GM18526 (cell line): Measurements from ENCODE around the gene SLC4A5.

Experiments
- POLR2A ChIP-seq: IDR thresholded peaks from 3 replicates; pipeline ENCODE4 v1.6.1; 2011; ENCODE audit not compliant: insufficient read length; ENCODE audit errors: extremely low read depth

SLC4A5 gene

DNA sequence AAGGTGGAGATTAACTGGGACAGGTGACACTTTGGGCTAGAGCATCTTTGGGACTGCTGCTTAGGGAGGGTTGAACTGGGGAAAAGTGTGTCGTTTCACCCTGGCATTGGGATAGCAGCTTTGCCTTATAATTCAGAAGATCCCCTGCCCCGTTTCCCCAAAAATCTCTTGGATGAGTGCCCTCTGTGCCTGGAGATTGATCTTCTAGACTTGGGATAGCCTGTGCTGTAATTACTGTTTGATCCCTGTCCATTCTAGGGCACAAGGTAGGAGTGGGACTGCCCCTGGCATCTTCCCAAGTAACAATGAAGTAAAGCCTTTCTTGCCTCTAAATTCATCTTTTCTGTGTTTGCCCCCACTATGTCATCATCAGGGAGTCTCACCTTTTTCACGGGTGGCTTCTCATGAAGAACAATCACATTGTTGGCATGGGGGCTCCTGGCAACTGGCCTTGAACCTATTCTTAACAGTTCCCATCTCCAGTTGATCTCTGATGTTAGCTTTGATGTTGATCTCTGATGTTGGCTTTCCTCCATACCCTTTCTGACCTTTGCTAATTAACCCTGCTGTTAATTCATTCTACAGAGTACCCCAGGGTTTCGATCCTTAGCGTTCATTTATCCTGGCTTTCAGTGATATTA is 123.2 kb downstream of the SLC4A5 start:
- no peak for TF ChIP-seq POLR2A

DNA sequence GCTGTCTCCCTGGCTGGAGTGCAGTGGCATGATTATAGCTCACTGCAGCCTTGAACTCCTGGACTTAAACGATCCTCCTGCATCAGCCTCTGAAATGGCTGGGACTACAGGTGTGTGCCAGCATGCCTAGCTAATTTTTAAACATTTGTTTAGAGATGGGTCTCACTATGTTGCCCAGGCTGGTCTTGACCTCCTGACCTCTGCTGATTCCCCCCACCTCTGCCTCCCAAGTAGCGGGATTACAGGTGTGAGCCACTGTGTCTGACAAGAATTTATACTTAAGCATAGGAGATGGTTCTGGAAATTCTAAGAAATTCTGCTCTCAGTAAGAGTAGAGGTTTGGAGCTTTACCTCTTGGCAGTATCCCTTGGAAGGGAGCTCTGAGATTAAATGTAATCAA is 126.6 kb downstream of the SLC4A5 start:
- TF ChIP-seq POLR2A, result no peak

DNA sequence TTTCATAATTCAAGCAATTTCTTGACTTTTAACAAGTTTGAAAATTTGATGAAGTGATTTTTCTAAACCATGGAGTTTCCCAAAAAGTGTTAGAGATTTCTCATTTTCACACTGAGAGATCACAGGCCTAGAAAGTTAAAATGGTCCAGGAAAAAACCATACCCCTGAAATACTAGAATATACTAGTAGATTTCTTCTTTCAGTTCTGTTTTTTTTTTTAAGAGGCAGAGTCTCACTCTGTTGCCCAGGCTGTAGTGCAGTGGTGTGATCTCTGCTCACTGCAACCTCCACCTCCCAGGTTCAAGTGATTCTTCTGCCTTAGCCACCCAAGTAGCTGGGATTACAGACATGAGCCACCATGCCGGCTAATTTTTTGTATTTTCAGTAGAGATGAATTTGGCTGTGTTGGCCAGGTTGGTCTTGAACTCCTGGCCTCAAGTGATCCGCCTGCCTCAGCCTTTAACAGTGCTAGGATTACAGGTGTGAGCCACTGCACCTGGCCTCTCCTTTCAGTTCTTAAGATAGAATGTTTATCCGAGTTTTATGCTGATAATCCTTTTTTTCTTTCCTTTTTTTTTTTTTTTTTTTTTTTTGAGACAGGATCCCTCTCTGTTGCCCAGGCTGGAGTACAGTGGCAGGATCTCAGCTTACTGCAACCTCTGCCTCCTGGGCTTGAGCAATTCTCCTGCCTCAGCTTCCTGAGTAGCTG is 130.4 kb downstream of the SLC4A5 start:
- no peak for TF ChIP-seq POLR2A

DNA sequence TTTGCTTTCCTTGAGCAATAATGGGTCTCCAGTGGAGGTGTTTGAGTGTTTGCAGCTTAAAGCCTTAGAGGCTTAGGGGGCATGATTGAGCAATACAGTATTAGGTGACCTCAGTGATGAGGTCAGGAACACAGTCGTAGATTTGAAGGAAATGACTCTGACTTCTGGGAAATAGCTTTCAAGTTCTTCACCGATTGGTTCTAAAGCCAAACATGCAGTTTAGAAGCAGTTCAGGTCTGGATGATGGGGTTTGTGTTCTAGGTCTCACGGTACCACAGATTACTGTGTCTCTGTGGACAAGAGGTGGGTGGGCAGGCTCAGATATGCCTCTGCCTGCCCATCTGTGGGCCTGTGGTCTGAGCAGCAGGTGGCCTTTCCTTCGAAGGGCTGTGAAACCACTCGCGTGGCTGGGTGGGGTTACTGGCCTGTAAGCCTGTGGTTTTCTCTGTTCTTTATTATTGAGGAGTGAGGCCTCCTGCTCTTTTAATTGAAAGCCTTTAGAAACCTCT is 137.0 kb downstream of the SLC4A5 start:
- TF ChIP-seq POLR2A, result no peak

DNA sequence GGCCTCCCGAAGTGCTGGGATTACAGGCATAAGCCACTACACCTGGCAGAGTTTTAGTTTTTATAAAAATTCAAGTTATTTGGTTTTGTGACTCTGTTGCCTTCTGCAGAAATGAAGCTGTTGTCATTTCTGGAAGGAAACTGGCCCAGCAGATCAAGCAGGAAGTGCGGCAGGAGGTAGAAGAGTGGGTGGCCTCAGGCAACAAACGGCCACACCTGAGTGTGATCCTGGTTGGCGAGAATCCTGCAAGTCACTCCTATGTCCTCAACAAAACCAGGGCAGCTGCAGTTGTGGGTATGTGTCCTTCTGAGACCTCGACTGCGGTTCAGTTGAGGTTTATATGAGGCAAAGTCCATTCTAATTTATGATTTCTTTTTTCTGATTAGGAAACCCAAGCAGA is 137.6 kb downstream of the SLC4A5 start:
- TF ChIP-seq POLR2A, result no peak

DNA sequence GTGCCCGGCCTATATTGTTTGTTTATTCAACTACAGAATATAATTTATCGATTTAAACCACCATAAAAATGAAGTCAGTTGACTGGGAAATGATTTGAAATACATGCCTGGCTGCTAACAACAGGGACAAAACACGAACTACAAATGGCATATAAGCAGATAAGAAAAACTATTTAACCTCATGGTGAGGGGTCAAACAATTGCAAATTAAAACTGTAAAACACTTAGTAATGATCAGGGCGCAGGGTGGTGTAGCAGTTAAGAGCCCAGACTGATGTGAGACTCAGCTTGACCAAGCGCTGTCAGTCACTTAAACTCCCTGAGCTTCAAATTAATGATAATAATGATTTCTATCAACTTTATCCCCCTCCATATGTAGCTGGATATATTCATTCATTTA is 138.1 kb downstream of the SLC4A5 start:
- no peak for TF ChIP-seq POLR2A

DNA sequence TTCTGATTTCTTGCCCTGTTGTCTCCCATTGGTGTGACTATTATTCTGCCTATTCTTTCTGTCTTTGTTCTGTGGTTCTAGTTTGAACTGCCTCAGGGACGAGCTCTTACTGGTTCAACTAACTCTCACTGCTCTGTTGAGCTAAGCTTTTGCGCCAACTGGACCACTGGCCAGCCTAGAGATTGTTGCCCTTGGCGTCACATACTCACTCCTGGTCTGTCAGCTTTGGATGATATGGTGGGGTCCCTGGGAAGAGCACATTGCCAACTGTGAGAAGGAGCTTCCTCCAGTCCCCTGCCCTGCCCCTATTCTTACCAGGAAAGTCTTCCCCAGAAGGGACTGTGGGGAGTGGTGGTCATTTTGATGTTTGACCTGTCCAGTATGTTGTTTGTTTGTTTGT is 138.8 kb downstream of the SLC4A5 start:
- TF ChIP-seq POLR2A, result no peak

DNA sequence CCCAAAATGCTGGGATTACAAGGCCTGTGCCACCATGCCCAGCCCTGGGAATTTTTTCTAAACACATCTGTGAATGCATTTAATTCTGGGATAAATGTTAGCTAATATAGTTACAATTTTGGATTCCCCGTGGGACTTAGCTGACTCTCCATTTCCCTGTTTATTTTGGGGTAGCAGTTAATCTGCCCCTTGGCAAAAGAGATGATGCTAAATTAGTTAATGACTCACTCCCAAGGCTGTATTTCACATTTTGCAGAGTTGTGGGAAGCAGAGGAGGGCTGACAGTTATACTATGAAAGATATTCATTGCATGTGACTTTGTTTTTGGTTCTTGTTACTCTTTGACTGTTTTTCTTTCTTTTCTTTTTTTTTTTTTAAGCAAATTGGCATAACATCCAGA is 141.6 kb downstream of the SLC4A5 start:
- TF ChIP-seq POLR2A, result no peak

DNA sequence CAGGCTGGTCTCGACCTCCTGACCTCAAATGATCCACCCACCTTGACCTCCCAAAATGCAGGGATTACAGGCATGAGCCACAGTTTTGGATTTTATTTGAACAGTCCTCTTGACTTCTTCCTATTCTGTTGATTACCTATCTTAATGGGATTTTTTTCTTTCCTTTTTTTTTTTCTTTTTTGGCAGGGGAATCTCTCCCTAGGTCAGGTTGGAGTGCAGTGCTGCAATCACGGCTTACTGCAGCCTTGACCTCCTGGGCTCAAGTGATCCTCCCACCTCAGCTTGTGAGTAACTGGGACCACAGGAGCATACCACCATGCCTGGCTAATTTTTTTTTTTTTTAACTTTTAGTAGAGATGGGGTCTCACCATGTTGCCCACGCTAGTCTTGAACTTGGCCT is 142.0 kb downstream of the SLC4A5 start:
- no peak for TF ChIP-seq POLR2A

DNA sequence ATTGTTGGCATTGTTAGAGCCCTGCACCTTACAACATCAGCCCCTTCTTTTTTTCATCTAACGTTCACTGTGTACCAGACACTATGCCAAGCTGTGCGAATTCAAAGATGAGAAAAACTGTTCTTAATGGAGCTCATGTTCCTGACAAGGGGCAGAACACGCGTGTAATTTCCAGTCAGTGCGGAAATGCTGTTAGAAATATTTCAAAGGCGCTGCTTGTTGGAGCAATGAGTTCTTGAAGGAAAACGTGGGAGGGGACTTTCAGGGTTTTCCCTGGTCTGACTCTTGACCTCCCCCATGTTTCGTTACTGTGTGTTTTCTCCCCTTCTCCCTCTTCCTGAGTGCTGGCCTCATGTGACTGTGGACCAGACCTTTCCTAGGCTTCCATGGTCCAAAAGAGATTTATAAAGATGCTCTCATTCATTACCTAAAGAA is 143.3 kb downstream of the SLC4A5 start:
- no peak for TF ChIP-seq POLR2A

DNA sequence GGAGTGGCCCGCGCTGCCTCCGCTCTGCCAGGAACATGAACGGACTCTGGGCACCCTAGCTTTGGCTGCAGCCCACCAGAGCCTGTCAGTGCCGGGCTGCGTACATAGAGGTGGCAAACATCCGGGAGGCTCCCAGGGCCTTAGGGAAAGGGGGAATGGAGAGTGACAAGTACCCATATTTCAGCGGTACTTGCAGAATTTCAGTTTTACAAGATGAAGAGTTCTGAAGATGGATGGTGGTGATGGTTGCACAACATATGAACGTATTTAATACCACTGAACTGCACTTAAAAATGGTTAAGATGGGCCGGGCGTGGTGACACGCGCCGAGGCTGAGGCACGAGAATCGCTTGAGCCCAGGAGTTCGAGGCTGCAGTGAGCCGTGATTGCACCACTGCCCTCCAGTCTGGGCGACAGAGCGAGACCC is 143.9 kb downstream of the SLC4A5 start:
- no peak for TF ChIP-seq POLR2A

DNA sequence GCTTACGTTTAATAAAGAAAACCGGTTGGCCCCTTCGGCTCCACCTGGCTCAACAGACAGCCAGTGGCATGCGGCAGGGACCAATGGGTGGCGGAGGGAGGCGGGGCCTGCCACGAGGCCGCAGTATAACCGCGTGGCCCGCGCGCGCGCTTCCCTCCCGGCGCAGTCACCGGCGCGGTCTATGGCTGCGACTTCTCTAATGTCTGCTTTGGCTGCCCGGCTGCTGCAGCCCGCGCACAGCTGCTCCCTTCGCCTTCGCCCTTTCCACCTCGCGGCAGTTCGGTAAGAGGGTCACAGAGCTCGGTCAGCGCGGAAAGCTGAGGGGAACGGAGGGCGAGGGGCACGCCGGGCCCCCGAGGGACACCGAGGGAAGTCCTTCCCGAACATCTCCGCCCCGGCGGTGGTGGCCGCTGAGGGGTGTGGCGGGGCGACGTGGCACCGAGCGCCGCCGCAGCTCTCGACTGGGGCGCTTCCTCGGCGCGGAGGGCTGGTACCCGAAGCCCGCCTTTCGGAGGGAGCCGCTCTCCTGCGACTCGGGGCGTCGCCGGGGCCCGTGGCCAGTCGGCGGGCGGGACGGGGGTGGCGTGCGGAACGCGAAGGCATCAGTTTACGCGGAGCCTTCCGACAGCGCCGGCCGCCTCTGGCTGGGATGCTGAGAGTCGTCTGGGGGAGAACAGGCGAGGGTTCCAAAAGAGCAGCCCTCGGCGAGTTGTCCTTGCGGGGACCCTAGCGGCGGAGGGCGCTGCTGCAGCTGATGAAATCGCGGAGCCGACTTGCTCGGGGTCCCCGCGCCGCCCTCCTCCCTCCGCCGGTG is 144.5 kb downstream of the SLC4A5 start, which contains the start of gene MTHFD2:
TSS of gene MTHFD2 (plus strand) at position 155 of the 814 bp plus-strand sequence. CDS start at position 182, 27 bp downstream.
- TF ChIP-seq POLR2A, result peak; percentile 99

DNA sequence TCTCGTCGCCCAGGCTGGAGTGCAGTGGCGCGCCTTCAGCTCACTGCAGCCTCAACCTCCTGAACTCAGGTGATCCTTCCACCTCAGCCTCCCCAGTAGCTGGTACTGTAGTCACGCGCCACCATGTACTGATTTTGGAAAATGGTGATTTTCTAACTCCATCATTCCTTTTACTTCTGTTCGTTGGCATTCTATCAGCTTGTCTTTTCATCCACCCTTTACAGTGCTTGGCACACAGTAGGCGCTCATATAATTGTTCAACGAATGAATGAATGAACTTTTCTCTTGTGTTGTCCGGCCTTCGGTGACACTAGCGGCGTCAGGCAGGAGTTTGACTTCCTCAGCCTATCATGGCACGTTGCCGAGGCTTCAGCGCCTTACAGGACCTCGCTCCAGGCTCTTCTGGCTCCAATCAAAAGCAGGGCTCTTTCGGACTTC is 145.2 kb downstream of the SLC4A5 start:
- no peak for TF ChIP-seq POLR2A

DNA sequence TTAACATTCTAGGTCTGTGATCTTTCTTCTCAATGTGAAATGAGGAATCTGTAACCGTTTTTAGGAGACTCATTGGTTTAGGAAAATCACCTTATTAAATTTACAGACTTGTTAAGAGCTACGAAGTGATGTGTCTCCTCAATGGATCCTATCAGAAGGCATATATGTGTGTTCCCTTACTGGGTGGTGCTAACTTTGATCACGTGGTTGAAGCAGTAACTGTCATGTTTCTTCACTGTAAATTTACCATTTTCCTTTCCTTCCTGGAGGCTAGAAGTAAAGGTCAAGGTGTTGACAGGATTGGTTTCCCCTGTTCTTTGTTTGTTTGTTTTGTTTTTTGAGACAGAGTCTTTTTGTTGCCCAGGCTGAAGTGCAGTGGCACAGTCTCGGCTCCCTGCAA is 146.2 kb downstream of the SLC4A5 start:
- no peak for TF ChIP-seq POLR2A

DNA sequence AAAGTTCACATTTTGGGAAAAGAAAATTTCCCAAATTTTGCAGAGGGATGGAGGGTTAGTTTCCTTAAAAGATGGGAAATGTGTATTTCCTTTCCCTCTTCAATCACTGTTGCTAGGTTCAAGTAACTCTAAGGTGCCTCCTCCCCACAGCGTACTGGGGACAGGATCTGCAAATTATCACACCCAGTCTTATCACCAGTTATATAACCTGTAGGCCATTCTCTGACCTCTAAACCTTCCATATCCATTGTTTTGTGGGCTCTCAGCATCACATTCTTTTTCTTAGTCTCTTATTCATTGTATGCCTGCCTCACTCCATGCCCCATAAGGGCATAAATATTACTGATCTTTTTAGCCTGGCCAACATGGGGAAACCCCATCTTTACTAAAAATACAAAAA is 148.4 kb downstream of the SLC4A5 start:
- no peak for TF ChIP-seq POLR2A
